ENCODE results near the gene R3HDM2.
A peak's percentile ranks its signal among the peaks of the same experiment; 100 is the strongest.
"Not testable (repeated sequence)": the region's sequence is repeated elsewhere in the genome, so short reads cannot be mapped to it uniquely, and the experiment has no call there.

Gene R3HDM2

DNA sequence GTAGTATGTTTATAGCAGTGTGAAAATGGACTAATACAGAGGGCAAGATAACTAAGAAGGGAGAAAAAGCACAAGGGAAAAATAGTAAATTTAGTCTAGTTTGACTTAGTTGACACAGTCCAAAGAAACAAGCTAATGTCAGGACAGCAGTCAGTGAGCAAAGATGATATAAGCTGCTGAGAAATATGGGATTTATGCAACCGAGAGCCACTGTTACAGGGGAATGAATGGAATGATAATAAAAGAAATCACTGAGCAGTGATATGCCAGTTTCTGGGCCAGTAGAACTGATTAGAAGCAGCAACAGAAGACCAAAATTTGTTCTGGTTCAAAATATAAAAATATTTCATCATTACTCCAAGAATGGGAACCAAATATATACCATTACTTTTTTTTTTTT, 60.1 kb downstream of the R3HDM2 start:
- DNase-seq, result no peak

GRCh38 chr12:57370072-57370471, 60.8 kb downstream of the R3HDM2 start:
- no peak for DNase-seq

- DNase-seq, result no peak
Measured at GRCh38 chr12:57369202-57369601, 61.6 kb downstream of the R3HDM2 start.

- no peak for DNase-seq
Measured at GRCh38 chr12:57368349-57369095, 62.3 kb downstream of the R3HDM2 start.

GRCh38 chr12:57367121-57367520, 63.7 kb downstream of the R3HDM2 start:
- DNase-seq, result no peak

- DNase-seq, result no peak
Measured at GRCh38 chr12:57366315-57366714, 64.5 kb downstream of the R3HDM2 start.

DNA sequence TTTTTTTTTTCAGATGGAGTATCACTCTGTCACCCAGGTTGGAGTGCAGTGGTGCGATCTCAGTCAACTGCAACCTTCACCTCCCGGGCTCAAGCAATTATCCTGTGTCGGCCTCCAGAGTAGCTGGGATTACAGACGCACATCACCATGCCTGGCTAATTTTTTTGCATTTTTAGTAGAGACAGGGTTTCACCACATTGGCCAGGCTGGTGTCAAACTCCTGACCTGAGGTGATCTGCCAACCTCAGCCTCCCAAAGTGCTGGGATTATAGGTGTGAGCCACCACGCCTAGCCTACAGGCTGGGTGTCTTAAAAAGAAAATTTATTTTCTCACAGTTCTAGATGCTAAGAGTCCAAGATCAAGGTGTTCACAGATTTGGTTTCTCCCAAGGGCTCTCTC, 66.7 kb downstream of the R3HDM2 start:
- DNase-seq, result not testable (repeated sequence)

DNA sequence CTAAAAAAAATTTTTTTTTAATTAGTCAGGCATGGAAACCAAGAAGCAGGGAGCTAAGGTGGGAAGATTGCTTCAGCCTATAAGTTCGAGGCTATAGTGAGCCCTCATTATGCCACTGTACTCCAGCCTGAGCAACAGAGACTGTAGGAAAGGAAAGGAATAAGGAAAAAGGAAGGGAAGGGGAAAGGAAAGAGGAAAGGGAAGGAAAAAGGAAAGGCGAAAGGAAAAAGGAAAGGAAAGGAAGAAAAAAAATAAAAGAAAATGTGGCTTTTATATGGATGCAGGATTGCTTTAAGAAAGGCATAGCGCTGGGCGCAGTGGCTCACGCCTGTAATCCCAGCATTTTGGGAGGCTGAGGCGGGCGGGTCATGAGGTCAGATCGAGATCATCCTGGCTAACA, 70.4 kb downstream of the R3HDM2 start:
- DNase-seq, result no peak

DNA sequence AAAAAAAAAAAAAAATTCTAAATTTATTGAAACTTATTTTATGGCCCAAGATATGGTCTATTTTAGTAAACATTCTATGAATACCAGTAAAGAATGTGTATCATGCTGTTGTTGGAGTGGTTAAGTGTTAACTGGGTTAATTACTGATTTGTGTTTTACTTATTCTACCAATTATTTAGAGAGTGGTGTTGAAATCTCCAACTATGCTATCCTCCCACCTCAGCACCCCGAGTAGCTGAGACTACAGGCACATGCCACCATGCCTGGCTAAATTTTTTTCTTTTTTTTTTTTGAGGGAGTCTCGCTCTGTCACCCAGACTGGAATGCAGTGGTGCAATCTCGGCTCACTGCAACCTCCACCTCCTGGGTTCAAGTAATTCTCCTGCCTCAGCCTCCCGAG, 72.2 kb downstream of the R3HDM2 start:
- no peak for DNase-seq

- DNase-seq, result no peak
Measured at GRCh38 chr12:57355734-57356133, 75.1 kb downstream of the R3HDM2 start.

GRCh38 chr12:57352166-57352565, 78.7 kb downstream of the R3HDM2 start:
- no peak for DNase-seq

DNA sequence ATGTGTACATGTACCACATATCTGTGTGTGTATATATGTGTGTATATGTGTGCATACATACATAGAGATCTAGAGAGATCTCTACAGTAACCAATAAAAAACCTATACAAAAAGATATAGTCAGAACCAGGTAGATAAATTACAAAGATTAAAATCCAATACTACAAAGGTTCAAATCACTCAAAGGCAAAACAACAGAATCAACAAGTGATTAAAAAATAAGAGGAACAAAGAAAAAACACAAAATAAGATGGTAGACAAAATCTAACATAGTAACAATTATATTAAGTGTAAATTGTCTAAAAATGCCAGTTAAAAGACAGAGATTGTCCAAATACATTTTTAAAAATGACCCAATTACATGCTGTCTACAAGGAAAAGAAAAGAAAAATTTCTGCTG, 83.6 kb downstream of the R3HDM2 start:
- DNase-seq, result no peak

DNA sequence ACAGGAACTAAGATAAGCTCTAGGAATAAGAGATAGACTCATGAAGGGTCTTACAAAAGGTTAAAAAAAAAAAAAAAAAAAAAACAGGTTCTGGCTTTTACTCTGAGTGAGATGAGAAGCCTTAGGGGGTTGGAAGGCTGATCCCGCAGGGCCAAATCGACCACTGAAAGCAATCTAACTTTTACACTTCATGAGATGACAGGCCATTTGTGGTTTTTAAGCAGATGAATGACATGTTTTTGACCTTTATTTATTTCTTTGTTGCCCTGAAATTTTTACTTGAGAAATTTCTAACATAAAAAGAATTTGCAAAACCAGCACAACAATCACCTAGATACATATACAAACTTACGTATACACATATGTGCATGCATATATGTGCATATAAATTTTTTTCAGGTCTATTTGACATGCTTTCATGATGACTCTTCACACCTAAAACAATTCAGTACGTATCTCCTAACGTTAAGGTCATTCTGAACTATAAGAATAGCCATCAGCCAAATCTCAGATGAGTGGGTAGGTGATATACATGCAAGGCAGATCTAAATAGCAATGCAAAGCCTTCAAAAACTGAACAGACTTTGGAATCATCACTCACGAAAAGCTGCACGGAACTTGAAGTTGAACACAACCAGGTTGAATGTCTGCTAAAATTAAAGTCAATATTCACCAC, 87.0 kb downstream of the R3HDM2 start:
- peak; percentile 27 for DNase-seq

GRCh38 chr12:57342207-57342691, 88.6 kb downstream of the R3HDM2 start:
- DNase-seq, result peak; percentile 13

GRCh38 chr12:57341275-57341990, 89.4 kb downstream of the R3HDM2 start:
- no peak for DNase-seq

GRCh38 chr12:57340104-57340503, 90.7 kb downstream of the R3HDM2 start:
- no peak for DNase-seq

DNA sequence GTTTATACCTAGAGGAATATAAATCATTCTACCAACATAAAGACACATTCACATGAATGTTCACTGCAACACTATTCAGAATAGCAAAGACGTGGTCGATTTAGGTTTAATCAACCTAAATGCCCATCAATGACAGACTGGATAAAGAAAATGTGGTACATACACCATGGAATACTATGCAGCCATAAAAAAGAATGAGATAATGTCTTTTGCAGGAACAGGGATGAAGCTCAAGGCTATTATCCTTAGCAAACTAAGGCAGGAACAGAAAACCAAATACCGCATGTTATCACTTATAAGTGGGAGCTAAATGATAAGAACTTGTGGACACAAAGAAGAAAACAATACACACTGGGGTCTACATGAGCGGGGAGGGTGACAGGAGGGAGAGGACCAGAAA, 94.5 kb downstream of the R3HDM2 start:
- DNase-seq, result not testable (repeated sequence)

- no peak for DNase-seq
Measured at GRCh38 chr12:57334219-57334618, 96.6 kb downstream of the R3HDM2 start.

DNA sequence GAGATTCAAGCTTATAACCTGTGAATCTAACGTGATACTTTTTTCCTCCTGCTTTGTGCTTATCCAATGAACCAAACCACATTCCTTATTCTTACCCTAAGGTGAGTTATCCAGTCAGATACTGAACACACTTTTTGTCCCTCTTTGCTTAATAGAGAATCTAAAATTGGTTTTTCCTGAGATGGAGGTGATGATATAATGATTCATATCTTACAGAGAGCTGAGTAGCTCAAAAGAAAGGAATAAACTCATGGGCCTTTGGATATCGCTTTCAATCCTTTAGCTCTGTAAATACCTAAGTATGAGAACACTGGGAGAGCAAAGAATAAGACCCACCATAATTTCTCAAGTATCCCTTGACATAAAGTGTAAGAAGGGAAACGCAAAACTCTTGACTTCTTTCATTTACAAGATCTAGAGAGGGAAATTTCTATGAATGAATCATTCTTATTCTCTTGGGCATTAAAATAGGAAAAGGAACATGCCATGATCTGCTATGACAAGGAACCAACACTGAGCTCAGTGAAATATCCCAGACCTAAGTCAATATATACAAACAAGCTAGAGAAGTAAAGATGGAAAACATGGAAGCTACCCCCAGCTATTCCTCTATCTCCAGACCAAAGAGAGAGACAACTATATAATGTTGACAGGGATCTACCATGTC, 98.1 kb downstream of the R3HDM2 start:
- DNase-seq, result no peak

DNA sequence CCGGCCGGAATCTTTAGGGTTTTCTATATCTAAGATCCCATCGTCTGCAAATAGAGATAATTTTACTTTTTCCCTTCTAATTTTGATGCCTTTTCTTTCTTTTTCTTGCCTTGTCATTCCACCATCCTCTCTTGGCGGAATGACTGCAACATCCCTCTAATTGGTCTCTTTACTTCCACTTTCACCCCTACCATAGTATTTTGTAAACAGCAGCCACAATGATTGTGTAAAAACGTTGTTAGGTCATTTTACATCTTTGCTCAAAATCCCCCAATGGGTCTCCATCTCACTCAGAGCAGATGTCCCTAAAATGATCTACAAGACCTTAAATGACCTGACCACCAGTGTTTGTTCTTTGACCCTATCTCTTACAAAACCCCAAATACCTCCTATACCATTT, 99.9 kb downstream of the R3HDM2 start:
- no peak for DNase-seq

GRCh38 chr12:57329219-57329618, 101.6 kb downstream of the R3HDM2 start:
- no peak for DNase-seq

DNA sequence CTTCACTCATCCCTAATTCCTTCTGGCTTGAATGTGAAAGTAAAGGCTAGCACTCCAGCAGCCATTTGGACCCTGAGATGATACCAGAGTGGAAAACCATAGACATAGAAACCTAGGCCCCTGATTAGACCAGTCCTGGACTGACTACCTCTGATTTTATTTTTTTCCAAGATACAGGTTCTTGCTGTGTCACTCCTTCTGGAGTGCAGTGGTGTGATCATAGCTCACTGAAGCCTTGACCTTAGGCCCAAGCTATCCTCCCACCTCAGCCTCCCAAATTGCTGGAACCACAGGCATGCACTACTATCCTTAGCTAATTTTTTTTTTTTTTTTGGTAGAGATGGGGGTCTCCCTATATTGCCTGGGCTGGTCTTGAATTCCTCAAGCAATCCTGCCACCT, 105.4 kb downstream of the R3HDM2 start:
- DNase-seq, result no peak

DNA sequence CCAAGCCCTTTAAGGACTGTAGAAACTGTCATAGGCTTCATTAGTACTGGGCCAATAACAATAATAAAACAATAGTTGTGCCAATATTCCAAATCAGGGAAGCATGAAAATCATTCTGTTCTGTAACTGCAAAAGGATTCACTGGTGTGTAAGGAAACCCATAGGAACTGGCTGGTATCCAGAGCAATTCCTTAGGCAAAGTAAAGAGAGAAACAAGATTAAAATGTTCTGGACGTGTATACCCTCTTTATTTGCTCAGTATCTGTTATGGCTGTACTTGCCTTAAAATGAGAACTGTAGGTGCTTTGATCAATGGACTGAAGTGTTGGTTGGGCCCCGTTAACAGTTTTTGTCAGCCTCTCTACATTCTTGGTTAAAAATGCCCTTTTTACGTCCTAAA, 107.4 kb downstream of the R3HDM2 start:
- DNase-seq, result no peak

Measured in stimulated activated CD4-positive, alpha-beta T cell treated with anti-CD3 and anti-CD28 coated beads, Interleukin-1b, Interleukin-23, amount 100 ng/mL, for 48 hours (primary cell).